ENCODE results near the gene OXSR1.

The OXSR1 gene

GRCh38 chr3:38164952-38165721 is at the start of gene OXSR1:
Gene OXSR1 (plus strand): TSS chr3:38165537. CDS start chr3:38165877, 340 bp downstream.
- peak; percentile 97 for DNase-seq (ENCODE audit: low read depth)

GRCh38 chr3:38115645-38116427 is 49.5 kb upstream of the OXSR1 start:
- no peak for DNase-seq (ENCODE audit: low read depth)

DNA sequence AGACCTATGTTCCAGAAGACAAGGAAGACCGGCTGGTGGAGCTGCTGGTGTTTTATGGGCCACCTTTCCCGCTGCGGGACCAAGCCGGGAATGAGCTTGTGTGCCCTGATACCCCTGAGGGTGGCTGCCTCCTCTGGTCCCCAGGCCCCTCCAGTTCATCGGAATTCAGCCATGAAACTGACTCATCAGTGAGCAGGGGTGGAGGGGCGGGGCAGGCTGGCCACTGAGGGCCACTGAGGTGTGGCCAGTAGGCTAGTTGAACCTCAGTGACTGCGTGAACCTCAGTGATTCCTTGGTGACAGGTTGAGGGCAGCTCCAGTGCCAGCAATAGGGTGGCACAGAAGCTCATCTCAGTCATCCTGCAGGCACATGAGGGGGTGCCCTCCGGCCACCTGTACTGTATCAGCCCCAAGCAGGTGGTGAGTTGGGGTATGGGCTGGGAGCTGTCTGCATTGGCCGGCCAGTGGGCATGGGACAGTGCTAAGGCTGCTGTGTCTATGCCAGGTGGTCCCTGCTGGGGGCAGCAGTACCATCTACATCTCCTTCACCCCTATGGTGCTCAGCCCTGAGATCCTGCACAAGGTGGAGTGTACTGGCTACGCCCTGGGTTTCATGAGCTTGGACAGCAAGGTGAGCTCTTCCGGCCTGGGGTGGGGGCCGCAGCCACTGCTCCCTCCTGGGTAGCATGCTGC is 48.7 kb upstream of the OXSR1 start:
- no peak for DNase-seq (ENCODE audit: low read depth)

DNA sequence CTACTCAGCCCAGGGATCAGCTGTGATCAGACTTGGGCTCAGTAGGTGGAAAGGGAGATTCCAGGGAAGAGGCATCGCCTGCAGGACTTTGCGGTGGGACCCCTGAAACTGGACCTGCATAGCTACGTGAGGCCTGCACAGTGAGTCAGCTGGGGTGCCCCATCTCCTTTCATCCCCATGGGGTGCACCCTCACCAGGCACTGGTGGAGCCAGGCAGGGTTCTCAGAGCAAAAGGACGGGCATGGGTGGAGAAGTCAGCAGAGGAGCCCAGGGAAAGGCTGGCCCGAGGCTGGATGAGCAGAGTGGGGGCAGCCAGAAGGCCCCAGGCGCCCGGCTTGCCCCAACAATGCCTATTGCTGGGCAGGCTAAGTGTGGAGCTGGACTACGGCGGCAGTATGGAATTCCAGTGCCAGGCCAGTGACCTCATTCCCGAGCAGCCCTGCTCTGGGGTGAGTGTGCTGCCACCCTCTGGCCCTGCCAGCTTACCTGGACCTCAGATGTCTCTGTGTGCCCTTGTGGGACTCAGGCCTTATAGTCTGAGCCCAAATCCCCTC is 48.1 kb upstream of the OXSR1 start:
- no peak for DNase-seq (ENCODE audit: low read depth)

GRCh38 chr3:38117748-38118420 is 47.5 kb upstream of the OXSR1 start:
- DNase-seq (ENCODE audit: low read depth): peak; percentile 56

GRCh38 chr3:38118421-38119247 is 46.7 kb upstream of the OXSR1 start:
- no peak for DNase-seq (ENCODE audit: low read depth)

DNA sequence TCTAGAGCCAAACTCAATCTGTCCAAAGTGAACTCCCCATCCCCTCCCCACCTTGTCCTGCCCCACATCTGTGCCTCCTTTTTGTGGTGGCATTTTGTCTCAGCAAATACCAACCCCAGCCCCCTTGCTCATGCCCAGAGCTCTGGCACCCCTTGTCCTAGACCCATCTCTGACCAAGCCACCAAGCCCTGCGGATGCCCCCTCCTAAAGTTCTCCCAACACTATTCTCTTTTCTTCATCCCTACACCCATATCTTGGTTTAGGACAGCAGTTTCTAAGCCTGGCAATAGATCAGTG is 46.1 kb upstream of the OXSR1 start:
- no peak for DNase-seq (ENCODE audit: low read depth)

DNA sequence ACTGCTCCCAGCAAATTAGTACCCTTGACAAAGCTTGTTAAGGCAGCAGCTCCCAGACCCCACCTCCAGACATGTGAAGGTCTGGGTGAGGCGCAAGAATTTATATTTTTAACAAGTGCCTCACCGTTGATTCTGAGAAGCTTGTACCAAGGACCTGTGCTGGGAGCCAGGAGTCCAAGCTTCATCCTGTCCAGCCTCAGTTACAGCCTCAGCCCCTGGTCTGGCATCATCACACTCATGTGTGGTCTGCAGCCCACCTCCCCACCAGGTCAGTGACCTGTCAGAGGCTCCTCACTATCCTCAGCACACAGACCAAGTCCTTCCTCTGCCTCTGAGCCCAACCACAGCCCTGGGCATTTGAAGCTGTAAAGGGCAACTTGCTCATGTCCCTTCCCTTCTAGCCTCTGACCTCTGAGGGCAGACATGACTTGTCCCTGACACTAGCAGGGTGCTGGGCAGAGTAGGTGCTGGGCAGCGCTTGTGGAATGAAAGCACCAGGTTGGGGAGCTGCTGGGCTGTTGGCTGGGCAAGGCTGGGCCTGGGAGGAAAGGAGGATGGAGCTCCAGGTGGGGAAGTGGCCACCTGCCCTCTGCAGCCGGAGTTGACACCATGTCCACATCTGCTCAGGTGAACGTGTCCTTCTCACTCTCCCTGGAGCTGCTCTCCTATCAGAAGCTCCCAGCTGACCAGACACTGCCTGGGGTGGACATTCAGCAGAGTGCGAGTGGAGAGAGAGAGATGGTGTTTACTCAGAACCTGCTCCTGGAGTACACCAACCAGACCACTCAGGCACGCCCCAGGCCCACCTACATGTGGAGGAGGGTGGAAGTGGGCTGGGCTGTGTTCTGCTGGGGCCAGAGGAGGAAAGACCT is 45.3 kb upstream of the OXSR1 start:
- DNase-seq (ENCODE audit: low read depth): no peak

DNA sequence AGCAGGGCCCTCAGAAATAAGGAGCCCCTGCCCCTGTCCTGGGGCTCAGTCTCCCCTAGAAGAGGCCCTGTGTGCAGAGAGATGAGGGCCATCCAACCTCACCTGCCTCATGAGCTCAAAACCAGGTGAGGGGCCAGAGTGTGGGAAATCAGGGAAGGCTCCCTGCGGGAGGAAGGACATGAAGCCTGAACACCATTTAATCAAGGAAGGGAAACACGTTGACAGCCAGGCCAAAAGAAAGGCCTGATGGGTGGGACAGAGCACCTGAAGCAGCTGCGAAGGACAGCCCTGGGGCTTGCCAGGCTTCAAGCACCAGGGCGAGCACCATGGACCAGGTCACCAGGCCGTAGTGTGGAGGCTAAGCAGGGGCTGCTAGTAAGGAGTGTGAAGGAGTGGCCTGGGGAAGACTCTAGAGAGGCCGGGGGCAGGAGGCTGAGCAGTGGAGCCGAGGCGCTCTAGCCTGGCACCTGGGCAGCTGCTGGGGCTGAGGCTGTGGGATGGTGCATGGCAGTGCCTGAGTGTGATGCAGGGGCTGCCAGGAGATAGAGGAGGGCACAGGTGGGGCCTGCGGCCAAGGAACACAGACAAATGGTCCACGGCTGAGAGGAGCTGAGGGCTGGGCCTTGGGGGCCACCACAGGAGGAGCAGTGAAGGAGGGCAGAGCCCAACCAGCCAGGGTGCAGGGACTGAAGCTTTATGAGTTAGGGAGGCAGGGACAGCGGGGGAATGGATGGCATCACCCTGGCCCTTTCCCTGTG is 44.5 kb upstream of the OXSR1 start:
- no peak for DNase-seq (ENCODE audit: low read depth)

GRCh38 chr3:38121451-38121831 is 43.9 kb upstream of the OXSR1 start:
- DNase-seq (ENCODE audit: low read depth): no peak

DNA sequence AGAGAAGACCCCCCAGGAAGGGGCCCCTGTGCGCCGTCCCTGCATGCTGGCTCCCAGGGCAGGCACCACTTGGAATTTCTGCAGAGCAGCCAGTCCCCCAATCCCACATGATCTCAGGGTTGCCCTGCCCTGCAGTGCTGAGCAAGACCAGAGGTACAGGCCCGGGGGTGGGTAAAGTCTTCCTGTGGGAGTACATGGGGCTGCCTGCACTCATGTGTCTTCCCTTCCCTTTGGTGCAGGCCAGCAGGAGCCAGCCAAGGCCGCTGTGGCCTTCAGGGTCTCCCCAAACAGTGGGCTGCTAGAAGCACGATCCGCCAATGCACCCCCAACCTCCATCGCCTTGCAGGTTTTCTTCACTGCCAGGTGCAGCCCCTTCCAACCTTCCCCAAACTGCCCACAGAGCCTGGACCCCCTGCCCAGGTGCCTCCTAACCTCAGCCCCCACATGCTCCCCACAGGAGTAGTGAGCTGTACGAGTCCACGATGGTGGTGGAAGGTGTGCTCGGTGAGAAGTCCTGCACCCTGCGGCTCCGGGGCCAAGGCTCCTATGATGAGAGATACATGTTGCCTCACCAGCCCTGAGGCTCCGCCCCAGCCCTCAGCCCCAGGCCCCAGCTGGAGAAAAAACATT is 43.4 kb upstream of the OXSR1 start:
- DNase-seq (ENCODE audit: low read depth): no peak

DNA sequence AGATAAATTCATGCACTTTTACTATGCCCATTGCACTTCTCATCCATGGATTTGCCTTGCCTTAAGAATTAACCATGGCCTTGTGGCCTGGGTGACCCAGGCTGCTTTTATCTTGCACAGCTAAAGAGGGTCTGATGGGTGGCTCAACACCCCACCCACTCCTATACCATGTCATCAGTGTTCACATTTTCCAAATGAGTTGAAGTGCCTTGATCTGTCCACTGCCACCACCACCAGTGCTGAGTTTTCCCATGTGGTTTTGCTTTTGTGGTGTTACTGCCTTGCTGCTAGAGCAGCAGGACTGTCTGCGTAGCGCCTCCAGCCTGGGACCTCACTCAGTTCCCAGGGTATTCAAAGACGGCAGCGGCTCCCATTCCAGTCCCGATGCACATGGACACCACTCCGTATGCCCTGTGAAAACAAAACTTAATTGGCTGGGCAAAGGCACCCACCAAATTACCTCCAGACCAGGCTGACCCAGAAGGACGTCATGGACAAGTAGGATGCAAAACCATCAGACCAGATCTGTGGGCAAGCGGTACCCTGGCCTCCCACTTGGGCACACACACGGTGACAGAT is 42.5 kb upstream of the OXSR1 start:
- DNase-seq (ENCODE audit: low read depth): no peak

- DNase-seq (ENCODE audit: low read depth): no peak
These were observed 40.8 kb upstream of the OXSR1 start for GRCh38 chr3:38124324-38125122.

GRCh38 chr3:38125305-38126120 is 39.8 kb upstream of the OXSR1 start:
- DNase-seq (ENCODE audit: low read depth): no peak

DNA sequence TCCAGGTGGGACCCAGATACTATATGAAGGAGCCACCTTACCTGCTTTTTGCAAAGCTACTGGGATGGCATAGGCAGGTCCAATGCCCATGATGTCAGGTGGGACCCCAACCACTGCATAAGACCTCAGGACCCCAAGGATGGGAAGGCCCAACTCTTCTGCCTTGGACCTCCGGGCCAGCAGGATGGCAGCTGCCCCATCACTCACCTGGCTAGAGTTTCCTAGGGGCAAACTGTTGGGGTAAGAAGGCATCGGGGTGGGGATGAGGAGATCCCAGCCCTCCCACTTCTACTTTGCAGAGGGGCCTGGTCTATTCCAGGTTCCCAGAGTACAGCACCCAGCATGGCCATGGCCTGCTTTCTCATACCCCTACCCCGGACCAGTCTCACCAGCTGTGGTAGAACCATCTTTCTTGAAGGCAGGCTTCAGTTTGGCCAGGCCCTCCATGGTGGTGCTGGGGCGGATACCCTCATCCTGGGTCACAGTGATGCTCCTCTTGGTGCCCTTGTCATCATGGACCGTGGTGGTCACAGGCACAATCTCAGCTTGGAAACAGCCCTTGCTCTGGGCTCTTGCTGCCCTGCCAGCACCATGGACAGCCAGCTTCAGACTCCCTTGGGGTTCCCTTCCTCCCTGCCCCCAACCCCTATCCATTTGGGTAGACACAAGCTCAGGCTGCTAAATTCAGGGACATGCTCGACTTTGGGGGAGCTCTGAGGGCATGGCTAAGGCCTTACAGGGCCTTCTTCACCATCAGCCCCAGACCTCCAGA is 39.0 kb upstream of the OXSR1 start:
- no peak for DNase-seq (ENCODE audit: low read depth)

GRCh38 chr3:38127611-38128302 is 37.6 kb upstream of the OXSR1 start:
- DNase-seq (ENCODE audit: low read depth): no peak
